Measurements from ENCODE around the gene PLA2G2C. TPM values are rescaled to one million over a fixed set of nuclear protein-coding genes. Genes with fewer than 3 reads are reported as not detected.

The PLA2G2C gene
- total and polyA plus RNA-seq, 4 donors: not detected

GRCh38 chr1:20154301-20154831 lies 32.0 kb downstream of the PLA2G2C start:
- Histone ChIP-seq H3K27ac (ENCODE audit: low read depth in 1 of 2, low read length in 2 of 2) (peak overlapping the region; percentile 69 to 86), H3K9ac (ENCODE audit: low read depth in 1 of 2, low read length in 2 of 2) (peak overlapping the region in 1 of 2 donors; percentile 42), H3K9me3 (ENCODE audit: control insufficient read depth in 4 of 4, low read length in 3 of 4) (no peaks in the 10 kb centered on the region), H3K36me3 (ENCODE audit: control insufficient read depth in 4 of 4, insufficient read depth in 3 of 4, low read depth in 1 of 4, low read length in 3 of 4) (no peaks in the 10 kb centered on the region), H3K4me1 (ENCODE audit: control insufficient read depth in 4 of 4, insufficient read depth in 4 of 4, low read length in 3 of 4) (peaks cover 9 to 33% (median 20%) of the 10 kb centered on the region in 4 donors), H3K27me3 (ENCODE audit: control insufficient read depth in 4 of 4, insufficient read depth in 4 of 4, low read length in 3 of 4) (no peaks in the 10 kb centered on the region), H3K4me3 (ENCODE audit: low read depth in 1 of 3, low read length in 3 of 3) (peak overlapping the region in 2 of 3 donors; percentile 24 to 30)
- TF ChIP-seq SP1 (IDR thresholded peaks at IDR 0.05) (peak; percentile 73), MAX (IDR thresholded peaks at IDR 0.05) (no peak), ATF3 (IDR thresholded peaks at IDR 0.05) (peak; percentile 9), NR2F2 (IDR thresholded peaks at IDR 0.05) (peak; percentile 58), TAF1 (conservative IDR thresholded peaks at IDR 0.05) (no peak), FOXA2 (IDR thresholded peaks at IDR 0.05) (no peak), RAD21 (IDR thresholded peaks at IDR 0.05) (peak in 1 of 2 donors; percentile 42), JUND (IDR thresholded peaks at IDR 0.05) (no peak), HNF4A (conservative IDR thresholded peaks at IDR 0.05) (peak; percentile 65 to 70), HNF4G (IDR thresholded peaks at IDR 0.05) (no peak), RXRA (IDR thresholded peaks at IDR 0.05) (peak; percentile 53 to 61), EGR1 (IDR thresholded peaks at IDR 0.05; ENCODE audit: low read depth in 2 of 2) (no peak), REST (IDR thresholded peaks at IDR 0.05) (no peak), FOXA1 (IDR thresholded peaks at IDR 0.05) (no peak), GABPA (IDR thresholded peaks at IDR 0.05 in 1 of 2, conservative IDR thresholded peaks at IDR 0.05 in 1 of 2) (no peak), CTCF (IDR thresholded peaks at IDR 0.05; ENCODE audit: low read depth, low read length, missing input control) (no peak), YY1 (IDR thresholded peaks at IDR 0.05) (peak; percentile 30)
- TF ChIP-seq, protein P1, sequence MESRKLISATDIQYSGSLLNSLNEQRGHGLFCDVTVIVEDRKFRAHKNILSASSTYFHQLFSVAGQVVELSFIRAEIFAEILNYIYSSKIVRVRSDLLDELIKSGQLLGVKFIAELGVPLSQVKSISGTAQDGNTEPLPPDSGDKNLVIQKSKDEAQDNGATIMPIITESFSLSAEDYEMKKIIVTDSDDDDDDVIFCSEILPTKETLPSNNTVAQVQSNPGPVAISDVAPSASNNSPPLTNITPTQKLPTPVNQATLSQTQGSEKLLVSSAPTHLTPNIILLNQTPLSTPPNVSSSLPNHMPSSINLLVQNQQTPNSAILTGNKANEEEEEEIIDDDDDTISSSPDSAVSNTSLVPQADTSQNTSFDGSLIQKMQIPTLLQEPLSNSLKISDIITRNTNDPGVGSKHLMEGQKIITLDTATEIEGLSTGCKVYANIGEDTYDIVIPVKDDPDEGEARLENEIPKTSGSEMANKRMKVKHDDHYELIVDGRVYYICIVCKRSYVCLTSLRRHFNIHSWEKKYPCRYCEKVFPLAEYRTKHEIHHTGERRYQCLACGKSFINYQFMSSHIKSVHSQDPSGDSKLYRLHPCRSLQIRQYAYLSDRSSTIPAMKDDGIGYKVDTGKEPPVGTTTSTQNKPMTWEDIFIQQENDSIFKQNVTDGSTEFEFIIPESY (IDR thresholded peaks at IDR 0.05): no peak
- 35% methylated on average over 18 of the region's 18 CpGs for WGBS
- no peak for DNase-seq (ENCODE audit: low spot score)
